ENCODE results near the gene SNAPIN.
A peak's percentile ranks its signal among the peaks of the same experiment; 100 is the strongest.

The SNAPIN gene

DNA sequence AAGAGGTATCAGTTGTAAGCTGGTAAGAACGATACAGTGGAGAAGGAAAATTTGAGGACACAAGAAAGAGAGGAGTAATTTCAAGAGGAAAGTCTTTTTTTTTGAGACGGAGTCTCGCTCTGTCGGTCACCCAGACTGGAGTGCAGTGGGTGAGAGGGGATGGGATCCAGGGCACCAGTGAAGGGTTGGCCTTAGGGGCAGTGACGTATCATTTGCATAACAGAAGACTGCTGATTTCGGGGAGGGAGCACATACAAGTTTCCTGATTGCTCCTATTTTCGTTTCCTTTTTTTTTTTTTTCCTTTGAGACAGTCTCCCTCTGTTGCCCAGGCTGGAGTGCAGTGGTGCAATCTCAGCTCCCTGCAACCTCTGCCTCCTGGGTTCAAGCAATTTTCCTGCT lies 35.4 kb upstream of the SNAPIN start:
- H3K4me3 Mint-ChIP-seq: peak overlapping the region; percentile 93
- DNase-seq: no peak
- no peak overlapping the region for H3K27ac Mint-ChIP-seq
- TF ChIP-seq CTCF (IDR thresholded peaks at IDR 0.05): no peak
- no peaks in the 10 kb centered on the region for H3K27me3 Mint-ChIP-seq (ENCODE audit: low read depth, poor library complexity)
- H3K36me3 Mint-ChIP-seq (ENCODE audit: low read depth): peaks cover 73% of the 10 kb centered on the region
- H3K9me3 Mint-ChIP-seq: peaks cover 4% of the 10 kb centered on the region
- peaks cover 56% of the 10 kb centered on the region for H3K4me1 Mint-ChIP-seq

DNA sequence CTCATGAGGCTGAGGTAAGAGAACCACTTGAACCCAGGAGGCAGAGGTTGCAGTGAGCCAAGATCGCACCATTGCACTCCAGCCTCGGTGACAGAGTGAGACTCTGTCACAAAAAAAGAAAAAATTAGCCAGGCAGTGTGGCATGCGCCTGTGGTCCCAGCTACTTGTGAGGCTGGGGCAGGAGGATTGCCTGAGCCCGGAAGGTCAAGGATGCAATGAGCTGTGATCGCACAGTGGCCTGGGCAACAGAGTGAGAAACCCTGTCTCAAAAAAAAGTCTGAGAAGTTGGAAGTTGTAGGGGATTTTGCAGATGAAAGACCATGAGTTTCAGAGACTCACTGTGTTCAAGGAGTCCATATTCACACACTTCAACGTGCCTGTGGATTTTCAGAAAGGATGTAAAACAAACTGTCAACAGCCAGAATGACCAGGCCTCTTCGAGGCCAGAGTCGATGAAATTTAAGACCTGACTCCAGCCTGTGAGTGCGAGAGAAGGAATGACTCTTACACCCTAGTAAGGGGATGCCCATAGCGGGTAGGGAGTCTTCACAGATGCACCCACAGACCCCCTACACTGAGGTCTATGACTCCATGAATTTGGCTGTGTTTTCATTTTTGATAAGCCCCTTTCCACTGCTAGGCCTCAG lies 33.4 kb upstream of the SNAPIN start:
- DNase-seq: no peak
- H3K4me3 Mint-ChIP-seq: peak overlapping the region; percentile 93
- no peaks in the 10 kb centered on the region for H3K9me3 Mint-ChIP-seq
- TF ChIP-seq CTCF (IDR thresholded peaks at IDR 0.05): no peak
- peaks cover 55% of the 10 kb centered on the region for H3K36me3 Mint-ChIP-seq (ENCODE audit: low read depth)
- no peaks in the 10 kb centered on the region for H3K27me3 Mint-ChIP-seq (ENCODE audit: low read depth, poor library complexity)
- peaks cover 76% of the 10 kb centered on the region for H3K4me1 Mint-ChIP-seq
- H3K27ac Mint-ChIP-seq: peak overlapping the region; percentile 84

DNA sequence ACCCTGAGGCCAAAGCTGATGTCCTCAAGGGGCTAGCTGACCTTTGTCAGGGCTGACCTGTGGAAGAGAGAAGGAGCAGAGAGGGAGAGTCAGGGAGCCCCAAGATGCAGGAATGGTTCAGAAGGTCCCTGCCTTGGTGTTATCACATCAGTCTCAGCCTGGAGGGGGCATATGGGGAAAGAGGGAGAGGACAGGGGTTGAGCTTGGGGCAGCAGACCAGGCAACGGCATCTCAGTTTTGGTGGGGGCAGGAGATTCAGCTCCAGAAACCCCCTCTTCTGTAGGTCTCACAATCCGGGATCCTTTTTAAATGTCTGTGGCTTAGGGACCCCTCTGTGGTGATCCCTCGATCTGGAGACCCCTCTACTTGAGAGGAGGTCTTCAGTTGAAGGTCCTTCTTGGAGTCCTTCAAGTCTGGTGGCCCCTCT lies 32.0 kb upstream of the SNAPIN start:
- no peaks in the 10 kb centered on the region for H3K27me3 Mint-ChIP-seq (ENCODE audit: low read depth, poor library complexity)
- peaks cover 88% of the 10 kb centered on the region for H3K4me1 Mint-ChIP-seq
- peak overlapping the region; percentile 93 for H3K4me3 Mint-ChIP-seq
- DNase-seq: no peak
- no peaks in the 10 kb centered on the region for H3K9me3 Mint-ChIP-seq
- H3K36me3 Mint-ChIP-seq (ENCODE audit: low read depth): peaks cover 47% of the 10 kb centered on the region
- no peak for TF ChIP-seq CTCF (IDR thresholded peaks at IDR 0.05)
- H3K27ac Mint-ChIP-seq: peak overlapping the region; percentile 99

DNA sequence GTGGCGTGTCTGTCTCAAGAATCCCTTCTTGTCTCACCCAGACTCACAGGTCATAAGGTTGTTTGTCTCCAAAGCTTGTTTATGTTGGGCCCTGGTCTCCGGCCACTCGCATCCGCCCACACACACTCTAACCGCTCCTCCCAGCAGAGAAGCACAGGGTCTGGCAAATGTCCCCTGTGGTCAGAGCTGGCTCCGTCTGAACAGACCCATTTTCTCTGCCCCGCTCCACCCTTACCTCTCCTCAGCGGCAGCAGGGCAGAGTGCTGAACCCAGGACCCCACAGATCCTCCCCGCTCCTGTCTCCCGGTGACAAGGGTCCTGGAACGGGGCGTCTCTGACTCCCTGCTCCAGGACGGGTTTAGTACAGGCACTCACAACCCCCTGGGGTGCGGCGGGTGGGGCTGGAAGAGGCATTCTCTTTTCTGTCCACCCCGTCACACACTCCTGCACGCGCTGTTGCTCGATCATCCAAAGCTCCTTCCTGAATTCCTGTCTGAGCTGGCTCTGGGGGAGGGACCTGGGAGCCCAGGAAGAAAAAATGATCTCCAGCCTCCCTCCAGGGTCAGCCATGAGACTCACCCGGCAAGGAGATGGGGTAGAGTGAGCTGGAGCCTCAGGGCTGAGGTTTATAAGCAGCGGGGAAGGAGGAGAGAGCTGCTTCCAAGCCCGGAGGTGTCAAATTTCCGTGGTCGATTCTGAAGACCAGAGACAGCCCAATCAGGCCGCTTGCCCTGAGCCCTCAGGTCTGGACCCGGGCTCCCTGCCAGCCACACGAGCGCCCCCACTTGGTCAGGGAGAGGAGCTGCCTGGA lies 31.4 kb upstream of the SNAPIN start, which contains the start of gene S100A13:
Gene S100A13, minus strand, starts transcription at position 602 of the 811 bp plus-strand sequence. CDS start 1,033 bp downstream, outside the sequence.
- TF ChIP-seq CTCF (IDR thresholded peaks at IDR 0.05): peak; percentile 78
- peaks cover 94% of the 10 kb centered on the region for H3K4me1 Mint-ChIP-seq
- DNase-seq: peak; percentile 89
- no peaks in the 10 kb centered on the region for H3K9me3 Mint-ChIP-seq
- H3K27ac Mint-ChIP-seq: peak within 1 kb of the TSS; percentile 99
- H3K36me3 Mint-ChIP-seq (ENCODE audit: low read depth): peaks cover 47% of the 10 kb centered on the region
- peak within 1 kb of the TSS; percentile 93 for H3K4me3 Mint-ChIP-seq
- no peaks in the 10 kb centered on the region for H3K27me3 Mint-ChIP-seq (ENCODE audit: low read depth, poor library complexity)

- peak within 1 kb of the TSS; percentile 99 for H3K27ac Mint-ChIP-seq
- TF ChIP-seq CTCF (IDR thresholded peaks at IDR 0.05): no peak
- H3K4me3 Mint-ChIP-seq: peak within 1 kb of the TSS; percentile 93
- H3K4me1 Mint-ChIP-seq: peaks cover 94% of the 10 kb centered on the region
- no peaks in the 10 kb centered on the region for H3K27me3 Mint-ChIP-seq (ENCODE audit: low read depth, poor library complexity)
- no peak for DNase-seq
- peaks cover 3% of the 10 kb centered on the region for H3K9me3 Mint-ChIP-seq
- peaks cover 44% of the 10 kb centered on the region for H3K36me3 Mint-ChIP-seq (ENCODE audit: low read depth)
These were observed 30.5 kb upstream of the SNAPIN start, which contains the start of gene S100A1 for GRCh38 chr1:153627715-153628626. Gene S100A1, plus strand, starts transcription at chr1:153628434. Its CDS starts 2,088 bp downstream, at chr1:153630522.
